Measurements from ENCODE around the gene RASGEF1C. TPM values are rescaled to one million over a fixed set of nuclear protein-coding genes. Genes with fewer than 3 reads are reported as not detected.
A peak's percentile ranks its signal among the peaks of the same experiment; 100 is the strongest.

Gene RASGEF1C
- total and polyA plus RNA-seq, 2 experiments from 2014 or later: 0.40 to 0.42 TPM

DNA sequence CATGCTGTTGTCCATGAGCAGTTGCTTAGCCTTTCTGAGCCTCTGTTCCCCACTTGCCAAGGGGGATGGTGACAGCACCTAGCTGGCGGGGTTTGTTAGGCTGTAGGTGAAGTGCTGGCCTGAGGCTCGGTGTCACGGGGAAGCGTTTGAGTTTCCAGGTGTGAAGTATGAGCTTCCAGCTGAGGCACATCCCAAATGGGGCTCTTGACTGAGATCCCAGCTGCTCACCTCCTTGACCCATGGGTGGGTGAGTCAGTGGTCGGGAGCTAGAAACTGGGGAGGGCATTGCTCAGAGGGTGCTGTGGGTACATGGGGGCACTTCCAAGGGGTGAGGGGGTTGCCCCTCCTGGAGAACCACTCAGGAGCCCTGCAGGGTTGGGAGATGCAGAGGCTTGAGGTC lies 111.1 kb downstream of the RASGEF1C start:
- Histone ChIP-seq H3K27ac (ENCODE audit: low read depth) (no peak overlapping the region), H3K27me3 (ENCODE audit: insufficient read depth) (no peaks in the 10 kb centered on the region), H3K36me3 (ENCODE audit: insufficient read depth) (no peaks in the 10 kb centered on the region), H3K4me1 (ENCODE audit: insufficient read depth) (no peaks in the 10 kb centered on the region), H3K4me2 (no peak overlapping the region), H3K79me2 (replicated peaks; ENCODE audit: insufficient read depth) (no peaks in the 10 kb centered on the region), H4K20me1 (replicated peaks; ENCODE audit: insufficient read depth) (no peaks in the 10 kb centered on the region), H3K4me3 (no peak overlapping the region), H2AFZ (no peak overlapping the region), H3K9me2 (ENCODE audit: insufficient read depth) (no peaks in the 10 kb centered on the region), H3F3A (replicated peaks; ENCODE audit: low read depth) (no peaks in the 10 kb centered on the region)
- no peaks in the 10 kb centered on the region; the same call in 2 of the 3 replicates for H3K36me3 Mint-ChIP-seq (ENCODE audit: low read depth)
- 0 out of 3 replicates have a peak, but pooled peaks cover 1% of the 10 kb centered on the region for H3K4me1 Mint-ChIP-seq
- peaks cover 3% of the 10 kb centered on the region for H3K27me3 Mint-ChIP-seq (ENCODE audit: insufficient read depth, low read depth, poor library complexity)
- no peak for TF ChIP-seq EZH2 (IDR thresholded peaks at IDR 0.05; ENCODE audit: low read depth, unreplicated experiment)
- no peak for TF ChIP-seq ZNF114 (CRISPR knock-in tag; IDR thresholded peaks at IDR 0.05)
- no peak for TF ChIP-seq STAT1 (IDR thresholded peaks at IDR 0.05; ENCODE audit: unreplicated experiment)
- DNase-seq (ENCODE audit: low spot score): no peak
- no peak for ATAC-seq
- H3K4me3 Mint-ChIP-seq: no peak overlapping the region
- H3K27ac Mint-ChIP-seq: no peak overlapping the region
- H3K9me3 Mint-ChIP-seq: no peaks in the 10 kb centered on the region; the same call in 2 of the 3 replicates

- H4K20me1 ChIP-seq (replicated peaks; ENCODE audit: insufficient read depth): no peaks in the 10 kb centered on the region
- no peaks in the 10 kb centered on the region for H3K36me3 ChIP-seq (ENCODE audit: insufficient read depth)
- H3K9me3 Mint-ChIP-seq: no peaks in the 10 kb centered on the region; the same call in 2 of the 3 replicates
- no peaks in the 10 kb centered on the region for H3K4me1 ChIP-seq (ENCODE audit: insufficient read depth)
- no peak for DNase-seq (ENCODE audit: low spot score)
- H3K4me2 ChIP-seq: no peak overlapping the region
- no peak overlapping the region for H3K4me3 Mint-ChIP-seq
- no peak overlapping the region for H3K27ac ChIP-seq (ENCODE audit: low read depth)
- no peaks in the 10 kb centered on the region for H3K9me2 ChIP-seq (ENCODE audit: insufficient read depth)
- 0 out of 3 replicates have a peak, but pooled peaks cover 2% of the 10 kb centered on the region for H3K4me1 Mint-ChIP-seq
- H3K4me3 ChIP-seq: no peak overlapping the region
- no peaks in the 10 kb centered on the region for H3F3A ChIP-seq (replicated peaks; ENCODE audit: low read depth)
- H2AFZ ChIP-seq: no peak overlapping the region
- H3K36me3 Mint-ChIP-seq (ENCODE audit: low read depth): no peaks in the 10 kb centered on the region; the same call in 2 of the 3 replicates
- H3K27me3 ChIP-seq (ENCODE audit: insufficient read depth): no peaks in the 10 kb centered on the region
- peaks cover 3% of the 10 kb centered on the region for H3K27me3 Mint-ChIP-seq (ENCODE audit: insufficient read depth, low read depth, poor library complexity)
- ATAC-seq: peak; percentile 81
- no peak overlapping the region for H3K27ac Mint-ChIP-seq
- TF ChIP-seq JUNB (IDR thresholded peaks at IDR 0.05; ENCODE audit: unreplicated experiment): no peak
- TF ChIP-seq, protein P1, sequence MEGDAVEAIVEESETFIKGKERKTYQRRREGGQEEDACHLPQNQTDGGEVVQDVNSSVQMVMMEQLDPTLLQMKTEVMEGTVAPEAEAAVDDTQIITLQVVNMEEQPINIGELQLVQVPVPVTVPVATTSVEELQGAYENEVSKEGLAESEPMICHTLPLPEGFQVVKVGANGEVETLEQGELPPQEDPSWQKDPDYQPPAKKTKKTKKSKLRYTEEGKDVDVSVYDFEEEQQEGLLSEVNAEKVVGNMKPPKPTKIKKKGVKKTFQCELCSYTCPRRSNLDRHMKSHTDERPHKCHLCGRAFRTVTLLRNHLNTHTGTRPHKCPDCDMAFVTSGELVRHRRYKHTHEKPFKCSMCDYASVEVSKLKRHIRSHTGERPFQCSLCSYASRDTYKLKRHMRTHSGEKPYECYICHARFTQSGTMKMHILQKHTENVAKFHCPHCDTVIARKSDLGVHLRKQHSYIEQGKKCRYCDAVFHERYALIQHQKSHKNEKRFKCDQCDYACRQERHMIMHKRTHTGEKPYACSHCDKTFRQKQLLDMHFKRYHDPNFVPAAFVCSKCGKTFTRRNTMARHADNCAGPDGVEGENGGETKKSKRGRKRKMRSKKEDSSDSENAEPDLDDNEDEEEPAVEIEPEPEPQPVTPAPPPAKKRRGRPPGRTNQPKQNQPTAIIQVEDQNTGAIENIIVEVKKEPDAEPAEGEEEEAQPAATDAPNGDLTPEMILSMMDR (conservative IDR thresholded peaks at IDR 0.05; ENCODE audit: low read depth in 2 of 2): 0 out of 4 replicates have a peak, but pooled peaks of 1 of the 2 experiments have one; percentile 7
- H3K79me2 ChIP-seq (replicated peaks; ENCODE audit: insufficient read depth): no peaks in the 10 kb centered on the region
Measured at GRCh38 chr5:180097163-180097894, 111.7 kb downstream of the RASGEF1C start.

DNA sequence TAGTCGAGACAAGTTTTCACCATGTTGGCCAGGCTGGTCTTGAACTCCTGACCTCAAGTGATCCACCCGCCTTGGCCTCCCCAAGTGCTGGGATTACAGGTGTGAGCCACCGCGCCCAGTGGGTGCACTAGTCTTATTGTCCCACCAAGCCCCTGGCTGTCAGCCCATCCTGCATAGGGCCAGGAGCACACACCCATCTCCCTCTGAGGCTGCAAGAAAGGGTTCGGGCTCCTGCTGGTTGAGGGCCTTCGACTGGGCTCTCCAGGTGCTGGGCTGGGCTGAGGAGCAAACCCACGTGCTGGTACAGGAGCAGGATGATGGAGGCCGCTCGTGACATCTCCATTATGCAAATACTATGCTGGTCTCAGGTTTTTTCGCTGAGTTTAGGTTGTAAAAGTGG lies 112.4 kb downstream of the RASGEF1C start:
- Histone ChIP-seq H4K20me1 (replicated peaks; ENCODE audit: insufficient read depth) (no peaks in the 10 kb centered on the region), H3K4me3 (no peak overlapping the region), H3K79me2 (replicated peaks; ENCODE audit: insufficient read depth) (no peaks in the 10 kb centered on the region), H3K36me3 (ENCODE audit: insufficient read depth) (no peaks in the 10 kb centered on the region), H3K27me3 (ENCODE audit: insufficient read depth) (no peaks in the 10 kb centered on the region), H2AFZ (no peak overlapping the region), H3F3A (replicated peaks; ENCODE audit: low read depth) (no peaks in the 10 kb centered on the region), H3K9me2 (ENCODE audit: insufficient read depth) (no peaks in the 10 kb centered on the region), H3K4me2 (no peak overlapping the region), H3K27ac (ENCODE audit: low read depth) (no peak overlapping the region), H3K4me1 (ENCODE audit: insufficient read depth) (no peaks in the 10 kb centered on the region)
- Mint-ChIP-seq H3K27me3 (ENCODE audit: insufficient read depth, low read depth, poor library complexity) (peaks cover 3% of the 10 kb centered on the region), H3K36me3 (ENCODE audit: low read depth) (no peaks in the 10 kb centered on the region; the same call in 2 of the 3 replicates), H3K4me3 (no peak overlapping the region), H3K4me1 (0 out of 3 replicates have a peak, but pooled peaks cover 2% of the 10 kb centered on the region), H3K9me3 (no peaks in the 10 kb centered on the region; the same call in 2 of the 3 replicates), H3K27ac (no peak overlapping the region)
- ATAC-seq (no peak), DNase-seq (ENCODE audit: low spot score) (no peak)
- TF ChIP-seq STAT1 (IDR thresholded peaks at IDR 0.05; ENCODE audit: unreplicated experiment) (no peak), CREB1 (CRISPR knock-in tag; IDR thresholded peaks at IDR 0.05; ENCODE audit: low read depth) (no peak), ZNF331 (CRISPR knock-in tag; IDR thresholded peaks at IDR 0.05; ENCODE audit: low read depth) (no peak), ETS1 (IDR thresholded peaks at IDR 0.05) (no peak), JUNB (IDR thresholded peaks at IDR 0.05; ENCODE audit: unreplicated experiment) (no peak), REST (IDR thresholded peaks at IDR 0.05; ENCODE audit: unreplicated experiment) (no peak)

All from GM23338 (cell line).